ENCODE data around the gene CRLF1.

The CRLF1 gene

GRCh38 chr19:18590273-18591272, 16.0 kb downstream of the CRLF1 start:
- peak; percentile 80 for DNase-seq

DNA sequence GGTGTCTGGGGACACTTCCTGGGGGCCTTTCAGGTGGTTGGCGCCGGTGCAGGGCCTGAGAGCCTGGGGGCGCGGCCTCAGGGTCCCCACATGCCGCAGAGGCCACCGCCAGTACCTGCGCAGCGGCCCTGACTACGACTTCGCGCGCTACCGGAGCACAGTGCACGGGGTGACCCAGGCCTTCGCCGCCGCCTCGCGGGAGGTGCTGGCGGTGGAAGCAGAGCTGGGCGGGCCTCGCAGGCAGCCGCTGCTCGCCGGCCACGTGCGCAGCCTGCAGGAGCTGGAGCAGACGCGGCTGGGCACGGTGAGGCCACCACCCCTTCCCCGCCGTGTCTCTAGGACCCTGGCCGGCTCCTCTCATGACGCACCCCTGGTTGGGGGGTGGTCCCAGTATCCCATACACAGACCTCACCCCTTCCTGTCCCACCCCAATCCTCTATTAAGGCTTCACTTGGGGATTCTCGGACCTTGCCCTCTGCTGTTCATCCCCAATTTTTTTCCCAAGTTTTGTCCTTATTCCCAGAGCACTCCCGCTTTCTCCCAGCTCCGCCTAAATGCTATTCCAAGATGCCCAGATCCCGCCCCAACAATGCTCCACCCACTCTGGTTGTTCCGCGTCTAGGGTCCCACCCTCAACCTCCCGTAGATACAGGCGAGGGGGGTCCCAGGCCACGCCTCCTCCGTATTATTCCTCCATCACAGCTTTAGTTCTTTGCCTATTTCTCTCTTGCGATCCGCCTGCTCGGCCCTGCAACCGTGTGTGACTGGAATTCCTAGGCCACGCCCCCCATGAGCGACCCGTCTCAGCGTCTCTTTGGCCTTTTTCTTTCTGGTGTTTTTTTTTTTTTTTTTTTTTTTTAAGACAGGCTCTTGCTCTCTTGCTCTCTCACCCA, 17.0 kb downstream of the CRLF1 start:
- DNase-seq: peak; percentile 91

- peak; percentile 36 for DNase-seq
These were observed 17.8 kb downstream of the CRLF1 start, which contains the start of gene REX1BD for GRCh38 chr19:18588611-18589379. Gene REX1BD, plus strand, starts transcription at chr19:18588798. Its CDS starts 4 bp downstream, at chr19:18588802.

GRCh38 chr19:18587962-18588610, 18.5 kb downstream of the CRLF1 start:
- DNase-seq: no peak

GRCh38 chr19:18587561-18587960, 19.0 kb downstream of the CRLF1 start:
- DNase-seq: no peak

- DNase-seq: no peak
These were observed 20.3 kb downstream of the CRLF1 start for GRCh38 chr19:18586306-18586705.

- no peak for DNase-seq
These were observed 26.3 kb downstream of the CRLF1 start for GRCh38 chr19:18580311-18580710.

DNA sequence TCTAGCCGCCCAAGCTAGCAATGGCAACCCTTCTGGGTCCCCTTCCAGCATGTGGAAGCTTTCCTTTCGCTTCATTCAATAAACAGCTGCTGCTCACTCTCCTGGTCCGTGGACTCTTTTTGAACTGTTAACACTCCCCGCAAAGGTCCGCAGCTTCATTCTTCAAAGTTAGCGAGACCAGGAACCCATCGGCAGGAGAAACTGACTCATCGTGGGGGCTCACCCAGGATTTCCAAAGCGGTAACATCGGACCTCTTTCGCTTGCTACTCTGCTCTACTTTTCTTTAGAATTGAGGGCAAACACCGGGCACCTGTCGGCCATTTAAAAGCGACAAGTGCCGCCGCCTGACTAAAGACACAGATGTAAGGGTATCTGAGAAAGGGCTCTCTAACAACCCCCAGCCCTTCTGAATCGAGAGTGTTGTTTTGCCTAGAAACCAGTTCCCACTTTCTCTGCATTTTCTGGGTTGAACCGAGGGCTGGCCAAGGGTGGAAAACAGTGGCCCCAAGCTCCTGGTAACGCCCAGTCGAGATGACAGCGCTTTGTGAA, 29.2 kb downstream of the CRLF1 start:
- no peak for DNase-seq

- no peak for DNase-seq
These were observed 30.2 kb downstream of the CRLF1 start for GRCh38 chr19:18576383-18576782.

DNA sequence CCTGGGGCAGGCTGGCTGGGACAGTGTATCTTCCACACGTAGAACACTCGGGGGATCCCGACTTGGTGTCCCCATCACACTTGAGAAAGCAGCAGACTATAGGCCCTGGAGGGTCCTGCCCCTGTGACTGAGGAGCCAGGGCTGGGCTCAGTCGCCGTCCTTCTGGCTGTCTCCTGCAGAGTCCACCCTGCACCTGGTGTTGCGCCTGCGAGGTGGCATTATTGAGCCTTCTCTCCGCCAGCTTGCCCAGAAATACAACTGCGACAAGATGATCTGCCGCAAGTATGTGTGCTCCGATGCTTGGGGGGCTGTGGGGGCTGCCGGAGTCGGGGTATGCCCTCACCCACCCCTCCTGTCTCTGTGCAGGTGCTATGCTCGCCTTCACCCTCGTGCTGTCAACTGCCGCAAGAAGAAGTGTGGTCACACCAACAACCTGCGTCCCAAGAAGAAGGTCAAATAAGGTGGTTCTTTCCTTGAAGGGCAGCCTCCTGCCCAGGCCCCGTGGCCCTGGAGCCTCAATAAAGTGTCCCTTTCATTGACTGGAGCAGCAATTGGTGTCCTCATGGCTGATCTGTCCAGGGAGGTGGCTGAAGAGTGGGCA, 31.8 kb downstream of the CRLF1 start:
- no peak for DNase-seq

- peak; percentile 95 for DNase-seq
These were observed 34.8 kb downstream of the CRLF1 start, which contains the start of gene UBA52 for GRCh38 chr19:18571564-18572344. Gene UBA52, plus strand, starts transcription at chr19:18571857. Its CDS starts 1,444 bp downstream, at chr19:18573301.

DNA sequence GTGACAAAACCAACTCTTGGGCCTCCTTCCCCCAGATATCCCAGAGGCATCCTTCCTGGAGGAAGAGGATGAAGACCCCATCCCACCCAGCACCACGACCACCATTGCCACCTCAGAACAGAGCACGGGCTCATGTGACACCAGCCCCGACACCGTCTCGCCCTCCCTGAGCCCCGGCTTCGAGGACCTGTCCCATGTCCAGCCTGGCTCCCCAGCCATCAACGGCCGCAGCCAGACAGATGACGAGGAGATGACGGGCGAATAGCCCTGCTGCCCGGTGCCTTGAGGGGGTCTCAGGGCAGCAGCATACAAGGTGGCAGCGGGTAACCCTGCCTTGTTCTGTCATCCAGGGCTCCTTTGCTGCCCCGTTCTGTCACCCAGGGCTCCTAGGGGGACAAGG, 38.2 kb downstream of the CRLF1 start:
- DNase-seq: no peak

GRCh38 chr19:18566953-18567352, 39.6 kb downstream of the CRLF1 start:
- no peak for DNase-seq

DNA sequence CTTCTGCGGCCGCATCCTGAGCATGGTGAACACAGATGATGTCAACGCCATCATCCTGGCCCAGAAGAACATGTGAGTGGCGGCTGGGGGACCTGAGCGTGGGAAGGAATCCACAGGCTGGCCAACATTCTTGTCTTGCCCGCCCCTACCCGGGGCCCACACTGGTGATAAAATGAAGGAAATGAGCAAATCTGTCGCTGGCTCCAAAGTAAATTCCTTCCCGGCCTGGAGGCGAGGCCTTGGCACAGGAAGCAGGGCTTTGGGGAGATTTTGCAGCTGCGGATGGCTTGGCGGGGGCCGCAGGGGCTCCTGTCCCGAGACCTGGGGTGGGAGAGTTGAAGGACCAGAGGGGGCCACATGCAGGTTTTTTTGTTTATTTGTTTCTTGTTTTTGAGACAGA, 44.5 kb downstream of the CRLF1 start:
- DNase-seq: no peak

- no peak for DNase-seq
These were observed 46.9 kb downstream of the CRLF1 start for GRCh38 chr19:18559685-18560084.

- no peak for DNase-seq
These were observed 48.0 kb downstream of the CRLF1 start for GRCh38 chr19:18558604-18559003.

- no peak for DNase-seq
These were observed 48.4 kb downstream of the CRLF1 start for GRCh38 chr19:18558202-18558555.

DNA sequence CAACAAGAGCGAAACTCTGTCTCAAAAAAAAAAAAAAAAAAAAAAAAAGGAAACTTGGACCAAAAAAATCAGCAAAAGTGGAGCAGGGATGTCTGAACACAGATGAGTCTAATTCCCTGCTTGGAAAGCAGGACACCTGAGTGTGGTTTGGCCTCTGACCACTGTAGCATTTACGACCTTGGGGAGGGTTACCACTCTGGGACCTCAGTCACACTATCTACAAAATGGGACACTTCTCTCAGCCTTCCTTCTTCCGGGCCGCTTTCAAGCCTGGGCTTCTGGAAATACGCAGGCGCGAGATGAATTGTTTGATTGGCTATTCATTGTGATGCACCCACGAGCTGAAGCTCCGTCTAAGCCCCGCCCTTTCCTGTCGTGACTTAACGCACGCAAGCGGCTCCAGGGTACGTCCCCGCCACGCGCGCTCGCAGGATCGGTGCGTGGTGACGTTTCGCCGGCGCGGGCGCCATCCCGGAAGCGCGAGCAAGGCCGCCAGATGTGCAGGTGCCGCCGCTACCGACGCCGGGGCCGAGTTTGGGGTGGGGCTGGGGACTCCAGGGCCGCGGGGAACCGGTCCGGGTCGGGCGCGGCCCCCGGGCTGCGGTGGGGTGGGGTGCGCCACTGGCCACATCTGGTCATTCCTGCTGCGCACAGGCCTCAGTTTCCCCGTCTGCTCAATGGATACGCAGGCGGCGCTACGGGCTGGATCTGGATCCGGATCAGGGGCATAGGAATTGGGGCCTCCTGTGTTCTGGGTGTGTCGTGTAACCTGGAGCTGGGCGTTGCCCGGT, 49.0 kb downstream of the CRLF1 start, which contains the start of gene KXD1:
TSS of gene KXD1 (plus strand) at position 460 of the 791 bp plus-strand sequence. CDS start 4,187 bp downstream, outside the sequence.
- peak; percentile 94 for DNase-seq

DNA sequence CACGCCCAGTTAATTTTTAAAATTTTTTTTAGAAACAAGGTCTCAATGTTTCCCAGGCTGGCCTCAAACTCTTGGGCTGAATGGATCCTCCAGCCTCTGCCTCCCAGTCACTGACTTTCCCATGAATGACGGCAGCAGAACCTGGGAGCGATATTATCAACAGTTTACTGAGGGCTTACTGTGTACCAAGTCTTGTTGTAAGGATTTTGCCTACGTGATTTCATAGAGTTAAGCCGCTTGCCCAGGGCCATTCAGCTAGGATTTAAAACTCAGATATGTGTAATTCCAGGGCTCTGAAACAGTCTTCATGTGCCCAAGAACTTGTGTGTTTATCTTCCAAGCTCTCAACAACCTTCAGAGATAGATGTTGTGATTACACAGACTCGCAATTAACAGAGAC, 55.0 kb downstream of the CRLF1 start:
- DNase-seq: no peak

Data from NCI-H1048 (cell line).